Tibial nerve (tissue), 4 donors: ENCODE data around the gene USP34. TPM values are rescaled to one million over a fixed set of nuclear protein-coding genes. Genes with fewer than 3 reads are reported as not detected.

Source experiments
- DNase-seq, 2 donors: peaks; one replicate each; pipeline ENCODE4 v3.0.0-alpha.2; 2019; ENCODE audit warnings: low spot score in 2 of 2
- H3K27ac ChIP-seq, 4 donors: fragments of 200-600 bp; sonication (generic) in 3 of 4; one replicate each; pipeline ENCODE4 v1.5.1; 2017 to 2019; ENCODE audit warnings: mild to moderate bottlenecking in 1 of 4
- H3K27me3 ChIP-seq, 2 donors: fragments of 200-600 bp; sonication (generic) in 1 of 2; one replicate each; pipeline versions ENCODE4 v1.5.1 to v1.6.0; 2017 to 2019
- H3K36me3 ChIP-seq, 3 donors: fragments of 200-600 bp; sonication (generic); one replicate each; pipeline ENCODE4 v1.5.1; 2018 to 2019
- H3K4me1 ChIP-seq, 4 donors: fragments of 200-600 bp; sonication (generic) in 3 of 4; one replicate each; pipeline ENCODE4 v1.5.1; 2017 to 2019
- H3K4me3 ChIP-seq, 4 donors: fragments of 200-600 bp; sonication (generic) in 3 of 4; one replicate each; pipeline ENCODE4 v1.5.1; 2017 to 2019; ENCODE audit warnings: mild to moderate bottlenecking in 1 of 4, moderate library complexity in 1 of 4
- H3K9me3 ChIP-seq, 4 donors: fragments of 200-600 bp; sonication (generic) in 3 of 4; one replicate each; pipeline ENCODE4 v1.5.1; 2017 to 2019
- CTCF ChIP-seq, 5 experiments: fragments of 200-600 bp in 3 of 5; fragments of 450-650 bp in 2 of 5; sonication (generic) in 3 of 5; IDR thresholded peaks; one replicate each; pipeline ENCODE4 v1.5.1; 2016 to 2019; ENCODE audit warnings: antibody characterized with exemption in 5 of 5, mild to moderate bottlenecking in 3 of 5, moderate library complexity in 2 of 5
- EP300 ChIP-seq, 2 donors: sonication (generic); formaldehyde crosslinking; IDR thresholded peaks; one replicate each; pipeline ENCODE4 v1.6.1; 2017; ENCODE audit warnings: antibody characterized with exemption in 2 of 2, mild to moderate bottlenecking in 1 of 2
- POLR2A ChIP-seq, 2 donors: fragments of 450-650 bp; IDR thresholded peaks; one replicate each; pipeline ENCODE4 v1.6.1; 2017; ENCODE audit warnings: antibody characterized with exemption in 2 of 2, mild to moderate bottlenecking in 2 of 2, moderate library complexity in 2 of 2
- WGBS, 2 donors: methylation state at CpG; one replicate each; pipeline ENCODE4 v1.1.5; 2018; 5-methylcytosine and 5-hydroxymethylcytosine counted together
- total RNA-seq, 4 donors: library from RNA; depleted of rRNA; stranded (reverse); fragments of >200 nt; gene quantifications; one replicate each; pipeline ENCODE4 v1.1.0, GENCODE V29; 2016

Gene USP34
- total RNA-seq, 4 donors from 2014 or later, result 114 to 211 (median 148) TPM

GRCh38 chr2:61161888-61162287 is 309.0 kb downstream of the USP34 start, which contains the start of gene C2orf74:
Gene C2orf74, plus strand, starts transcription at chr2:61162188. Its CDS starts 327 bp downstream, at chr2:61162515.
- WGBS, 2 donors, result 83 to 86% methylated on average over 5 of the region's 5 CpGs

GRCh38 chr2:61158356-61158955 is 312.4 kb downstream of the USP34 start:
- H3K27ac ChIP-seq, result no peak overlapping the region
- WGBS, 2 donors, result 76 to 81% methylated on average over 3 of the region's 3 CpGs

More at GRCh38 chr2:61161888-61162287, 309.0 kb downstream of the USP34 start, which contains the start of gene C2orf74:
- TF ChIP-seq EP300 (IDR thresholded peaks at IDR 0.05) (no peak), CTCF (IDR thresholded peaks at IDR 0.05) (no peak), POLR2A (IDR thresholded peaks at IDR 0.05) (no peak)
- H3K4me3 ChIP-seq, result no peak within 1 kb of the TSS
- H3K36me3 ChIP-seq, result peaks cover 0 to 93% (median 0%) of the 10 kb centered on the region in 3 donors
- H3K27me3 ChIP-seq, result no peaks in the 10 kb centered on the region
- H3K9me3 ChIP-seq, result peaks cover 0 to 3% (median 0%) of the 10 kb centered on the region in 4 donors
- no peak for DNase-seq
- H3K4me1 ChIP-seq, result no peaks in the 10 kb centered on the region
- H3K27ac ChIP-seq, result no peak within 1 kb of the TSS

GRCh38 chr2:61157371-61158003 is 313.4 kb downstream of the USP34 start:
- H3K4me3 ChIP-seq, result no peak overlapping the region
- no peaks in the 10 kb centered on the region for H3K4me1 ChIP-seq
- peaks cover 0 to 3% (median 0%) of the 10 kb centered on the region in 4 donors for H3K9me3 ChIP-seq
- no peaks in the 10 kb centered on the region for H3K27me3 ChIP-seq
- no peak overlapping the region for H3K27ac ChIP-seq
- peaks cover 0 to 55% (median 0%) of the 10 kb centered on the region in 3 donors for H3K36me3 ChIP-seq
- TF ChIP-seq CTCF (IDR thresholded peaks at IDR 0.05), result no peak
- no peak for TF ChIP-seq EP300 (IDR thresholded peaks at IDR 0.05)
- no peak for TF ChIP-seq POLR2A (IDR thresholded peaks at IDR 0.05)
- 74 to 83% methylated on average over 5 of the region's 5 CpGs for WGBS, 2 donors
- no peak for DNase-seq

More at GRCh38 chr2:61158356-61158955, 312.4 kb downstream of the USP34 start:
- Histone ChIP-seq H3K9me3 (peaks cover 0 to 3% (median 0%) of the 10 kb centered on the region in 4 donors), H3K4me3 (no peak overlapping the region), H3K4me1 (no peaks in the 10 kb centered on the region), H3K36me3 (peaks cover 0 to 64% (median 0%) of the 10 kb centered on the region in 3 donors), H3K27me3 (no peaks in the 10 kb centered on the region)
- no peak for DNase-seq
- TF ChIP-seq EP300 (IDR thresholded peaks at IDR 0.05), result no peak
- no peak for TF ChIP-seq CTCF (IDR thresholded peaks at IDR 0.05)
- TF ChIP-seq POLR2A (IDR thresholded peaks at IDR 0.05), result no peak

- 88 to 100% methylated on average over 1 of the region's 1 CpG for WGBS, 2 donors
These were observed 319.5 kb downstream of the USP34 start for GRCh38 chr2:61151436-61151835.

More at GRCh38 chr2:61151436-61151835, 319.5 kb downstream of the USP34 start:
- Histone ChIP-seq H3K4me1 (no peaks in the 10 kb centered on the region), H3K36me3 (peaks cover 0 to 37% (median 0%) of the 10 kb centered on the region in 3 donors), H3K4me3 (no peak overlapping the region), H3K27ac (no peak overlapping the region), H3K27me3 (no peaks in the 10 kb centered on the region), H3K9me3 (no peaks in the 10 kb centered on the region)
- no peak for DNase-seq
- TF ChIP-seq POLR2A (IDR thresholded peaks at IDR 0.05) (no peak), EP300 (IDR thresholded peaks at IDR 0.05) (no peak), CTCF (IDR thresholded peaks at IDR 0.05) (no peak)
